Hematopoietic multipotent progenitor cell treated with erythropoietin and hydrocortisone succinate and interleukin-3 and kit ligand, for 17 days (in vitro differentiated cells): ENCODE results near the gene ATXN3L.
"Not testable (repeated sequence)": the region's sequence is repeated elsewhere in the genome, so short reads cannot be mapped to it uniquely, and the experiment has no call there.

Experiments
- DNase-seq: peaks from one replicate; pipeline ENCODE4 v3.0.0-alpha.2; 2015; ENCODE audit warnings: low spot score

Gene ATXN3L

DNA sequence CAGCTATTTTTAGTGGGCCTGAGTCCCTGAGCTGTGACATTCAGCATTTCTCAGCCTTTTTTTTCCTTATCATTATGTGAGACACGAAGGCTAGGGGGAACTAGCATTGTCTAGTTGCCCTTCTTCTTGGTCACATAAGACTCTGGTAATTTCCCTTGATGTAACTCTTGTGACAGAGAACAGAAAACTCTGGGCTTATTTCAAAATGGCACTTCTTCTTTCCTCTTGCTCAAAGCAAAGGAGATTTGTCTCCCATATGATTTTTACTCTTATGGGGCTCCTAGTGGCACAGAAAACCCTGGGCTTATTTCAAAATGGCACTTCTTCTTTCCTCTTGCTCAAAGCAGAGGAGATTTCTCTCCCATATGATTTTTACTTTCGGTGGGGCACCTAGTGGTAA is 14.7 kb downstream of the ATXN3L start:
- no peak for DNase-seq

DNA sequence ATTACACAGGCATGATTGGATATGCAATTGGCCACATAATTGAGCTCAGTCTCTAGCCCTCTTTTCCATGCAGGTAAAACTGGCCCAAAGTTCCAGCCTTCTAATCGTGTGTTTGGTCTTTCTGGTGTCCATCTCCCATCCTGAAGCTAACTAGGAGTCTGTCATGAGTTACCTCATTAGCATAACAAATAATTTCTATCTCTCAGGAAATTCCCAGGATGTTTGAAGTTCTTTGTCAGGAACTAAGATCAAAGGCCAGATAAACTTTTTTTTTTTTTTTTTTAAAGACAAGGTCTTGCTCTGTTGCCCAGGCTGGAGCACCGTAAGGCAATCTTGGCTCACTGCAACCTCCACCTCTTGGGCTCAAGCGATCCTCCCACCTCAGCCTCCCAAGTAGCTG is 15.8 kb downstream of the ATXN3L start:
- no peak for DNase-seq

DNA sequence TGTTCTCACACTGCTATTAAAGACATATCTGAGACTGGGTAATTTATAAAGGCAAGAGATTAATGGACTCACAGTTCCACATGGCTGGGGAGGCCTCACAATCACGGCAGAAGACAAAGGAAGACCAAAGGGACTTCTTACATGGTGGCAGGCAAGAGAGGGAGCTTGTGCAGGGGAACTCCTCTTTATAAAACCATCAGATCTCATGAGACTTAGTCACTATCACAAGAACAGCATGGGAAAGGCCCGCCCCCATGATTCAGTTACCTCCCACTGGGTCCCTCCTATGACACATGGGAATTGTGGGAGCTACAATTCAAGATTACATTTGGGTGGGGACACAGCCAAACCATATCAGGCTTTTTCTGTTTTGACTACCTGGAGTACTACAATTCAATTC is 16.6 kb downstream of the ATXN3L start:
- DNase-seq, result not testable (repeated sequence)

- DNase-seq, result no peak
Measured at GRCh38 chrX:13298836-13299235, 21.0 kb downstream of the ATXN3L start.

DNA sequence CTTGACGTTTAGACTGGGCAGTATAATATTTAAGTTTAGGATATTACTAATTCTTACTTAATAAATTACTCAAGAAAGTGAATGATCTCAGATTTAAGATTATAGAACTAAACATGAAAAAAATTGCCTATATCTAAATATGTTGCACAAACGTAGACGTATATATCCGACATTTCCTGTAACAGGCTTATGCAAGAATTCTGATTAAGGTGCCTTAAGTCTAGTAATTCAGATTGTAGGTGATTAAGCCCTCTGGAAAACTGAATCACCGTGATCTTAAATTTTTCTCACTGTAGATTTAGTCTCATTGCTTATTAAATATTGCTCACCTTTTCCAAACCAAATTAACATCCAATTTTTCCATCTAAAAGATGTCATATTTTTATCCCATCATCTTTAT is 24.0 kb downstream of the ATXN3L start:
- no peak for DNase-seq

DNA sequence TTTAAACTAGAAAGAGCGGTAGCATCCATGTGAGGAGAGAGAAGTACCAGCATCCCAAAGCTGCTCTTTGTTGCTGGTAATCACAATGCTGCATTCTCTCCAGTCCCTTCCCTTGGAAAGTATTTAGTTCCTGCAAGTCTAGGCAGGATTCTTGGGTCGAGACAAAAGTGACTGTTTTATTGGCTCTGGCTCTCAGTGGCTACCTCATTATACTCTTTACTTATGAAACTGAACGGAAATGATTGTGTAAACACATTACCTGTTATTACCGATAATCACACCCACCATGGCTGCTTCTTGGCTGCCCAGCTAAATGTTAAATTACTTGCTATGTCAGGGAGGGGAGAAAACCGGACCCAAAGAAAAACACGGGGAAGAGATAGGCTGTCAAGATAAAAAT is 26.2 kb downstream of the ATXN3L start:
- DNase-seq, result no peak

GRCh38 chrX:13290891-13291614 is 28.8 kb downstream of the ATXN3L start:
- DNase-seq, result no peak

GRCh38 chrX:13288671-13289070 is 31.2 kb downstream of the ATXN3L start:
- no peak for DNase-seq

DNA sequence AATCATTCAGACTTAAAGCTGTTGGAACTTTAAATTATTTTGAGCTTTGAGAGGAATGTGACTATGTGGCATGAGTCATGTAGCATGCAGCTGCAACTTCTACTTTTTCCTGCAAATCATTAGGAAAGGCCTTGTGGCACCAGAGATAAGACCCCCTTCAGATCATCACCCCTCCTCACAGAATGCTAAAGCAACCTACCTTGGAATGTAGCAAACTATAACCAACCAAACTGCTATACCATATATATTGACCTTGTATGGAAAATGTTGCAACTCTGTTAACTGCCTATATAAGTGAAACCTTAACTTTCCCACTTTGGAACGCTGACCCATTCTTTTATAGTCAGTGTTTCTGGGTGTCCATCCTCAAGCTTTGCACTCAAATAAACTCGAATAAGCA is 32.0 kb downstream of the ATXN3L start:
- no peak for DNase-seq

- DNase-seq, result no peak
Measured at GRCh38 chrX:13285693-13286092, 34.2 kb downstream of the ATXN3L start.

DNA sequence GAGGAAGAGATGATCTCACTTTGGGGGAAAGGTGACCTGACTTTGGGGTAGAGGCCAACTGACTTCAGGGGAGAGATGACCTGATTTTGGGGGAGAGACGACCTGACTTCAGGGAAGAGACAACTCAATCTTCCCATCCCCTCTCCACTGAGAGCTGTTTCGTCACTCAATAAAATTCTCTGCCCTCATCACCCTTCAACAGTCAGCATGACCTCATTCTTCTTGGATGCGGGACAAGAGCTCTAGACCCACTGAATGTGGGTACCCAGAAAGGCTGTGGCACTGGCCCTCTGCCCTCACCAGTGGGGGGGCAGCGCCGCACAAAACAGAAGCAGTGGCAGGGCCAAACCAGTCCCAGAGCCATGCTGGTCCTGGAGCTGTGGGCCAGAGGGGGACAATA is 34.6 kb downstream of the ATXN3L start:
- no peak for DNase-seq

DNA sequence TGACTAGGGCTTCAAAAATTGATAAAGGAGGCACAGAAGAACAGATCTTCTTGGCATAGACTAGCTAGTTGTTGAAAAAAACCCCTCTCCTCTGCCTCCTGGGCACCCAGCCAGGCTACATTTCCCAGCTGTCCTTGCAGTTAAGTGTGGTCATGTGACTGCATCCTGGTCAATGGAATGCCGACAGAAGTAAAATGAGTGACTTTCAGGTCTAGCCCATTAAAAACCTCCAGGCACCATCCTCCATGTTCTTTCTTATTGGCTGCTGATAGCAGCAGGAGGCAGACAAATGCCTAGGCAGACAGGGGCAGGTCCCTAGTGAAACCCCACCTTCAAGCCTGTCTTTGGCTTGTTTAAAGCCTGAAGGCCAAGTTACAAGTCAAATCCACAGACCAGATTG is 35.3 kb downstream of the ATXN3L start:
- DNase-seq, result no peak

GRCh38 chrX:13283950-13284546 is 35.8 kb downstream of the ATXN3L start:
- DNase-seq, result no peak

DNA sequence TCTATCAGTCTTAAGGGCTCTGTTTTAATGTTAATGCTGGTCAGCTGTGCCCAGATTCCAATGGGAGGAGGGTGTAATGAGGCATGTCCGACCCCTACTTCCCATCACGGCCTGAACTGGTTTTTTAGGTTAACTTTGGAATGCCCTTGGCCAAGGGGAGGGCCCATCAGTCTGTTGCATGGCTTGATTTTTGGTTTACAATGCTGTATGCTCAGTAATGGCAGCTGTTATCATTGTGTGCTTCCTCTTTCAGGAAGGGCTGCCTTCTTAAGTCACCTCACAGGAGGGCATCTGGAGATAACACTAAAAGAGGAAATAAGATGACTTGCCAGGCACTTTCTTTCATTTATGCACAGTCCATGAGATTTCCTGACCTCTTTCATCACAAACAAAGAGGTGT is 36.3 kb downstream of the ATXN3L start:
- no peak for DNase-seq

GRCh38 chrX:13281289-13281688 is 38.6 kb downstream of the ATXN3L start:
- DNase-seq, result no peak

DNA sequence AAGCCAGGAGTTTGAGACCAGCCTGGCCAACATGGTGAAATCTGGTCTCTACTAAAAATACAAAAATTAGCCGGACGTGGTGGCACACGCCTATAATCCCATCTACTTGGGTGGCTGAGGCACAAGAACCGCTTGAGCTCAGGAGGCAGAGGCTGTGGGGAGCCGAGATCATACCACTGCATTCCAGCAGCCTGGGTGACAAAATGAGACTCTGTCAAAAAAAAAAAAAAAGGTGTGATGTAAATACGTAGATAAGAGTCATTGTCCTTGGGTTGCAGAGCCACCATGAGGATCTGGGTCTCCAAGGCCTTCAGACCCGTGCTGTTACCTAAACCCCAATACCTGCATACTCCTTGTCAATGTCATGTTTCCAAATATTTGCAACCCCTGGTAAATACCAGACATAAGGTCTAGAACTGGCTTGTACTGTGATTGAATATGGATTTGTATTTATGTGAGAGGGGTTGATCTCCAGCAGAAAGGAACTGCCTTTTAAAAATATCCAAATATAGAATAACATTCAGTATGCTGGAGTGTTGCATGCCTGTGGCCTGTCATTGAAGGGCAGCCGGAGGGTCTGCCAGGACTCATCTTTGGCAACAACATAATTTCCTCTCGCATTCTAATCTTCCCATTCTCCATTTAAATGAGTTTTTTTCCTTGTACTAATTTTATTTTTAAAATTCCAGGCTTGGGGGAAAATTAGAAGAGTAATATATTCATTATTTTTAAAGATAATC is 40.4 kb downstream of the ATXN3L start:
- no peak for DNase-seq

DNA sequence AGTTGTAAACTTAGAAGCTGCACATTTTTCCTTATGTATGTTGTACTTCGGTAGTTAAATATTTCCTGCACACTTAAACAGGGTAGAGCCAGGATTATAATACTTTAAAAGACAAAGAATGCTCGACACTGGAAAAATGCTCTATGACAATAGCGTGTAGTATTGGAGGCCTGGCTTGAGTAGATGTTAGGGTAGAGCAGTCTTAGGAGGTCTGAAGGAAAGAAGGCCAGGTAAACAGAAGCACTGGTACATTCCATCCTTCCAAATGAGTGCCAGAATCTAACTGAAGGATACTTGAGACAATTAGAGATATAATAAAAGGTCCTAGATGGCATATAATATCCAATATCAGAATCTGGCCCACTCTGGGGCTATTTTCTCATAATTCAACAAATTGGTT is 42.3 kb downstream of the ATXN3L start:
- DNase-seq, result no peak

GRCh38 chrX:13276991-13277390 is 42.9 kb downstream of the ATXN3L start:
- no peak for DNase-seq

- no peak for DNase-seq
Measured at GRCh38 chrX:13275031-13275430, 44.8 kb downstream of the ATXN3L start.

GRCh38 chrX:13272426-13272825 is 47.4 kb downstream of the ATXN3L start:
- no peak for DNase-seq

DNA sequence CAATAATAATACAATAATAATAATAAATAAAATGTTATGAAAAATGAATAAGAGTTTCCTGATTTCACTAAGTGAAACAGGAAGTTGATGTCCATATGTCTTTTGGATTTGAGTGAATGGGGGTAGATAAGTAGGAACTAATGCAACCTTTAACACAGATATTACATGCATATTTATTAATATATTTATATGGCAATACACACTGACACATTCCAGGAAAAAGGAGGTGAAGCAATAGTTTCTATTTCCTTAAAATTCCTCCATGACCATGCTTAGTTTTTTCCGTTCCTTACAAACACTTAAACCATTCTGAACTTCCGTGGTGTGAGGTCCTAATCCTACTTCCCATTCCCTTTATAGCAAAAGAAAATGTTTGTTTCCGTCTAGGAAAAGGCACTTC is 48.3 kb downstream of the ATXN3L start:
- DNase-seq, result no peak

- no peak for DNase-seq
Measured at GRCh38 chrX:13270360-13270759, 49.5 kb downstream of the ATXN3L start.

GRCh38 chrX:13268874-13269273 is 51.0 kb downstream of the ATXN3L start:
- DNase-seq, result no peak
